Endothelial cell of umbilical vein (primary cell): ENCODE data around the gene SH3BP5L. TPM values are rescaled to one million over a fixed set of nuclear protein-coding genes. Genes with fewer than 3 reads are reported as not detected.

Source experiments
- BruUV-seq: library from RNA; stranded (reverse); fragments of 400-500 nt; replicated peaks from 2 replicates; lab custom pipeline; 2021; lab: Mats Ljungman, UMichigan
- CTCF ChIA-PET: fragments of 300-600, 350-600 bp; sonication (Branson Sonifier 250); formaldehyde crosslinking; loops from one replicate; lab custom pipeline; 2021; ENCODE audit warnings: antibody characterized with exemption, inconsistent platforms; lab: Charles Lee
- POLR2A ChIA-PET: fragments of 300-600, 350-600 bp; sonication (Branson Sonifier 250); formaldehyde crosslinking; loops from one replicate; lab custom pipeline; 2021; ENCODE audit warnings: antibody characterized with exemption, inconsistent platforms; lab: Charles Lee
- DNase-seq: peaks from one replicate; pipeline ENCODE4 v3.0.0-alpha.2; 2011; ENCODE audit warnings: low read depth, low spot score
- FAIRE-seq: peaks from 2 replicates; lab custom pipeline; 2011; peaks lifted over from hg19 to GRCh38; lab: Jason Lieb, UNC
- H2AFZ ChIP-seq: 2 replicates; pipeline ENCODE4 v1.6.0; 2012; ENCODE audit warnings: low read depth, low read length, control low read depth, inconsistent platforms
- H3K27ac ChIP-seq: 2 replicates; pipeline ENCODE4 v1.5.1; 2011; ENCODE audit warnings: low read depth, mild to moderate bottlenecking, control low read depth, low read length, moderate library complexity; ENCODE audit not compliant: insufficient read depth
- H3K27me3 ChIP-seq, 2 experiments: 2 replicates each; pipeline versions ENCODE4 v1.6.0 to v1.6.1; 2011; ENCODE audit warnings: low read length in 2 of 2, mixed read lengths in 1 of 2; ENCODE audit not compliant: control insufficient read depth in 2 of 2, insufficient read depth in 2 of 2
- H3K36me3 ChIP-seq, 2 experiments: 2 replicates in 1 of 2; 3 replicates in 1 of 2; pipeline ENCODE4 v1.5.1; 2011; ENCODE audit warnings: low read length in 2 of 2, mild to moderate bottlenecking in 1 of 2, moderate library complexity in 1 of 2; ENCODE audit not compliant: control insufficient read depth in 2 of 2, insufficient read depth in 2 of 2; ENCODE audit errors: extremely low read depth in 1 of 2
- H3K4me1 ChIP-seq: 3 replicates; pipeline ENCODE4 v1.5.1; 2011; ENCODE audit warnings: mild to moderate bottlenecking, low read length; ENCODE audit not compliant: control insufficient read depth, insufficient read depth; ENCODE audit errors: extremely low read depth
- H3K4me2 ChIP-seq: 2 replicates; pipeline ENCODE4 v1.6.1; 2011; ENCODE audit warnings: low read length, control low read depth, mixed read lengths; ENCODE audit not compliant: insufficient read depth
- H3K4me3 ChIP-seq, 3 experiments: fragments of 200-600 bp in 1 of 3; sonication (generic), shearing (Covaris generic) in 1 of 3; replicated peaks in 1 of 3; 2 replicates each; pipeline ENCODE4 v1.5.1; 2011 to 2016; ENCODE audit warnings: control low read depth in 3 of 3, low read length in 3 of 3, mild to moderate bottlenecking in 2 of 3, inconsistent platforms in 1 of 3, low read depth in 1 of 3, moderate library complexity in 1 of 3; ENCODE audit not compliant: insufficient read depth in 1 of 3
- H3K79me2 ChIP-seq: 2 replicates; pipeline ENCODE4 v1.6.0; 2012; ENCODE audit warnings: low read length, inconsistent platforms; ENCODE audit not compliant: control insufficient read depth, insufficient read depth
- H3K9ac ChIP-seq: replicated peaks from 2 replicates; pipeline ENCODE3; 2011; ENCODE audit warnings: low read length, control low read depth; ENCODE audit not compliant: insufficient read depth; ENCODE audit errors: extremely low read depth
- H3K9me1 ChIP-seq: replicated peaks from 3 replicates; pipeline ENCODE4 v1.6.0; 2011; ENCODE audit warnings: mild to moderate bottlenecking, low read length; ENCODE audit not compliant: control insufficient read depth, insufficient read depth; ENCODE audit errors: extremely low read depth
- H3K9me3 ChIP-seq: replicated peaks from 2 replicates; pipeline ENCODE4 v1.5.1; 2012; ENCODE audit warnings: low read length, inconsistent platforms; ENCODE audit not compliant: control insufficient read depth, insufficient read depth
- H4K20me1 ChIP-seq: replicated peaks from 2 replicates; pipeline ENCODE3; 2011; ENCODE audit warnings: mild to moderate bottlenecking, low read length; ENCODE audit not compliant: control insufficient read depth, insufficient read depth; ENCODE audit errors: extremely low read depth
- EZH2 ChIP-seq: IDR thresholded peaks from 2 replicates; pipeline ENCODE4 v1.6.1; 2012; ENCODE audit warnings: borderline replicate concordance, low read depth, mild to moderate bottlenecking, moderate library complexity, low read length, inconsistent platforms; ENCODE audit not compliant: severe bottlenecking
- FOS ChIP-seq: IDR thresholded peaks from 2 replicates; pipeline ENCODE4 v1.6.1; 2011; ENCODE audit warnings: mild to moderate bottlenecking, low read length, moderate library complexity, borderline replicate concordance; ENCODE audit not compliant: insufficient read depth
- GATA2 ChIP-seq: IDR thresholded peaks from 2 replicates; pipeline ENCODE4 v1.7.0; 2011; ENCODE audit warnings: low read depth, mild to moderate bottlenecking, moderate library complexity, mixed read lengths, low read length; ENCODE audit not compliant: insufficient read length, insufficient read depth
- MYC ChIP-seq: IDR thresholded peaks from one replicate; pipeline ENCODE4 v1.6.1; 2011; ENCODE audit warnings: mild to moderate bottlenecking, low read depth, low read length
- POLR2A ChIP-seq: IDR thresholded peaks from 2 replicates; pipeline ENCODE4 v1.6.1; 2012; ENCODE audit warnings: low read depth, mild to moderate bottlenecking, control low read depth, low read length
- dilution Hi-C: fragments of 300-500 bp; cut with MboI; formaldehyde crosslinking; loops from one replicate; pipeline ENCODE4 v1.15.0; 2019; ENCODE audit warnings: low sequenced_read_pairs; ENCODE audit not compliant: extremely low pct_ligation_motif_present
- intact Hi-C: fragments of 100-400 bp; cut with micrococcal nuclease; formaldehyde crosslinking; loops from one replicate; pipeline ENCODE4 v1.10.0; 2022
- polyA plus RNA-seq, 4 experiments: library from polyadenylated mRNA; depleted of rRNA in 3 of 4; stranded (reverse) in 3 of 4; unstranded in 1 of 4; fragments of >200 nt; gene quantifications; 2 replicates each; pipeline versions ENCODE4 v1.2.1 to v1.2.3, GENCODE V29; 2011 to 2012; ENCODE audit warnings: missing spikeins in 1 of 4
- total RNA-seq: library from RNA; stranded (reverse); gene quantifications from 2 replicates; pipeline ENCODE4 v1.2.3, GENCODE V29; 2021

Gene SH3BP5L
- total and polyA plus RNA-seq, 2 donors (not counting 3 experiments of a cell fraction or from before 2014, with no cell fraction given): 24.7 TPM

DNA sequence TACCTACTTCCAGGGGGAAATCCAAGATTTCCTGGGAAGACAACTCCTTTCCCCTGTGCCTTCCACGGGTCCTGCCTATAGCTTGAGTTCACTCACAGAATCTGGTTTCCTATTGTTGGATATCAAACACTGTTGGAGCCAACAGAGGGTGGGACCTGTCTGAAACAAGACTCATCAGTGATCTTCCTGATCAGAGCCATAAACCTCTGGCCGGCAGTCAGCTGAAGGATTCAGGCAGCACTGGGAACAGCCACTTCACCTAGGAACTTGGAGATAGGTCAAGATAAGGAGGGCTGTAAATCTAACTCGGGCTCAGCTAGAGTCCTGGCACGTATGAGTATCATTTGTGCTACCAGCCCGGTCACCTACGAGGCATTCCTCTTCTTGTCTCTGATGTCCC lies 23.3 kb downstream of the SH3BP5L start:
- no peak overlapping the region for H3K4me2 ChIP-seq
- no peaks in the 10 kb centered on the region for H3K36me3 ChIP-seq
- H3K27ac ChIP-seq: no peak overlapping the region
- no peak overlapping the region for H3K4me3 ChIP-seq
- H3K9ac ChIP-seq: no peak overlapping the region
- ChIA-PET CTCF (no interaction called here), POLR2A (no interaction called here)
- dilution Hi-C loops (no loop called here), intact Hi-C loops (no loop called here)
- no peaks in the 10 kb centered on the region for H3K27me3 ChIP-seq
- FAIRE-seq (no peak), DNase-seq (no peak)
- H2AFZ ChIP-seq: no peak overlapping the region
- no TSS peak for BruUV-seq
- no peaks in the 10 kb centered on the region for H3K9me1 ChIP-seq
- no peaks in the 10 kb centered on the region for H4K20me1 ChIP-seq
- peaks cover 2% of the 10 kb centered on the region for H3K4me1 ChIP-seq
- TF ChIP-seq MYC (no peak), FOS (no peak), GATA2 (no peak)
- no peaks in the 10 kb centered on the region for H3K9me3 ChIP-seq
- no peaks in the 10 kb centered on the region for H3K79me2 ChIP-seq

DNA sequence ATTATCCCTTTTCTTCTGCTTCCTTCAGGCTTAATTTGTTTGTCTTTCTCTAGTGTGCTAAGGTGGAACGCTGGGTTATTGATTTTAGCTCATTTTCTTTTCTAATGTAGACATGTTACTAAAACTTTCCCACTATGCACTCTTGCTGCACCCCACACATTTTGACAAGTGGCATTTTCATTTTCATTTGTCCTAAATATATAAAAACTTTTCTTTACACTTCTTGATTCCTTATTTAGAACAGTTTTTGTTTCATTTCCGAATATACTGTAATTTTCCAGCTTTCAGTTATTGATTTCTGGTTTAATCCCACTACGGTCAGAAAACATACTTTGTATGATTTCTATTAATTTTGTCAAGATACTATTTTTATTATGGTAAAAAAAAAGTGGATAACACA lies 25.3 kb downstream of the SH3BP5L start:
- Histone ChIP-seq H3K27me3 (no peaks in the 10 kb centered on the region), H3K4me3 (no peak overlapping the region), H3K36me3 (no peaks in the 10 kb centered on the region), H4K20me1 (no peaks in the 10 kb centered on the region), H3K4me1 (peaks cover 1% of the 10 kb centered on the region), H3K9ac (no peak overlapping the region), H2AFZ (no peak overlapping the region), H3K27ac (no peak overlapping the region), H3K9me1 (no peaks in the 10 kb centered on the region), H3K4me2 (no peak overlapping the region), H3K9me3 (no peaks in the 10 kb centered on the region), H3K79me2 (no peaks in the 10 kb centered on the region)
- FAIRE-seq (no peak), DNase-seq (no peak)
- dilution Hi-C loops: no loop called here
- intact Hi-C loops: no loop called here
- TF ChIP-seq GATA2: no peak
- no peak for TF ChIP-seq FOS
- no peak for TF ChIP-seq EZH2
- TF ChIP-seq POLR2A: no peak
- POLR2A ChIA-PET: no interaction called here
- CTCF ChIA-PET: no interaction called here
- BruUV-seq: no TSS peak
